Naive B cell (primary cell): ENCODE results near the gene NMNAT3. TPM values are rescaled to one million over a fixed set of nuclear protein-coding genes. Genes with fewer than 3 reads are reported as not detected.
A peak's percentile ranks its signal among the peaks of the same experiment; 100 is the strongest.

Source experiments
- ATAC-seq, 2 donors: fragments of 150-1000 bp; cut with Tn5 transposase; 2 replicates each; pipeline ENCODE4 v1.10.0; 2021; ENCODE audit warnings: low read depth in 2 of 2, mild to moderate bottlenecking in 2 of 2, moderate library complexity in 2 of 2
- DNase-seq: peaks from one replicate; pipeline ENCODE4 v3.0.0; 2022
- H3K27ac Mint-ChIP-seq, 6 donors: one replicate each; pipeline ENCODE4 v1.8.0; 2020 to 2022; ENCODE audit warnings: mild to moderate bottlenecking in 6 of 6, mixed read lengths in 6 of 6, moderate library complexity in 5 of 6, inconsistent platforms in 2 of 6
- H3K27me3 Mint-ChIP-seq, 3 donors: one replicate each; pipeline ENCODE4 v1.8.0; 2021 to 2022; ENCODE audit warnings: mixed read lengths in 3 of 3, mild to moderate bottlenecking in 1 of 3
- H3K36me3 Mint-ChIP-seq, 2 donors: one replicate each; pipeline ENCODE4 v1.8.0; 2020 to 2022; ENCODE audit warnings: mixed read lengths in 2 of 2, inconsistent platforms in 1 of 2, mild to moderate bottlenecking in 1 of 2
- H3K4me1 Mint-ChIP-seq, 3 donors: one replicate each; pipeline ENCODE4 v1.8.0; 2020 to 2022; ENCODE audit warnings: mixed read lengths in 3 of 3, inconsistent platforms in 1 of 3, mild to moderate bottlenecking in 1 of 3, moderate library complexity in 1 of 3
- H3K4me3 Mint-ChIP-seq, 8 donors: one replicate each; pipeline ENCODE4 v1.8.0; 2020 to 2022; ENCODE audit warnings: mild to moderate bottlenecking in 8 of 8, mixed read lengths in 8 of 8, moderate library complexity in 8 of 8, inconsistent platforms in 2 of 8
- H3K9me3 Mint-ChIP-seq, 7 donors: one replicate each; pipeline ENCODE4 v1.8.0; 2020 to 2022; ENCODE audit warnings: mixed read lengths in 7 of 7, mild to moderate bottlenecking in 5 of 7, inconsistent platforms in 2 of 7, moderate library complexity in 1 of 7
- polyA plus RNA-seq, 6 donors: library from polyadenylated mRNA; unstranded; fragments of 300-500 nt; fragmentation: Illumina TruSeq; gene quantifications; one replicate each; pipeline ENCODE4 v1.2.3, GENCODE V29; 2021; ENCODE audit warnings: low read depth in 6 of 6

The NMNAT3 gene
- polyA plus RNA-seq, 6 donors from 2014 or later, result 2.7 to 4.5 (median 3.3) TPM; not detected in 1

DNA sequence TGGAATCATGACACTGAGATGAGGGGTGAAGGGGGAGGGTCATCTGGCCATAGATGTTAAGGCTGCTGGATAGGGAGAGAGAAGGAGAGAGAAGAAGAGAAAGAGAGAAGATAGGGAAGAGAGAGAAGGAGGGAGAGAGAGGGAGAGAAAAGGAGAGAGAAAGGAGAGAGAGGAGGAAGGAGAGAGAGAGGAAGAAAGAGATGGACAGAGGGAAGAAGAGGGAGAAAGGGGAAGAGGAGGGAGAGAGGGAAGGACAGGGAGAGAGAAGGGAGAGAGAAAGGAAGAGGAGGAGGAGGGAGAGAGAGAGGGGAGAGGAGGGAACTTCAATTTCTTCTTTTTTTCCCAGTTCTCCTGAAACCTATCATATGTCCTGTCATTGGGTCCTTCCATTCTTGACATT lies 123.1 kb downstream of the NMNAT3 start:
- DNase-seq, result no peak
- Mint-ChIP-seq H3K4me3 (no peak overlapping the region), H3K27me3 (peaks cover 4 to 20% (median 14%) of the 10 kb centered on the region in 3 donors), H3K9me3 (peaks cover 0 to 2% (median 0%) of the 10 kb centered on the region in 7 donors), H3K4me1 (no peaks in the 10 kb centered on the region), H3K27ac (peak overlapping the region in 1 of 6 donors; percentile 41), H3K36me3 (no peaks in the 10 kb centered on the region)
- ATAC-seq, result no peak

DNA sequence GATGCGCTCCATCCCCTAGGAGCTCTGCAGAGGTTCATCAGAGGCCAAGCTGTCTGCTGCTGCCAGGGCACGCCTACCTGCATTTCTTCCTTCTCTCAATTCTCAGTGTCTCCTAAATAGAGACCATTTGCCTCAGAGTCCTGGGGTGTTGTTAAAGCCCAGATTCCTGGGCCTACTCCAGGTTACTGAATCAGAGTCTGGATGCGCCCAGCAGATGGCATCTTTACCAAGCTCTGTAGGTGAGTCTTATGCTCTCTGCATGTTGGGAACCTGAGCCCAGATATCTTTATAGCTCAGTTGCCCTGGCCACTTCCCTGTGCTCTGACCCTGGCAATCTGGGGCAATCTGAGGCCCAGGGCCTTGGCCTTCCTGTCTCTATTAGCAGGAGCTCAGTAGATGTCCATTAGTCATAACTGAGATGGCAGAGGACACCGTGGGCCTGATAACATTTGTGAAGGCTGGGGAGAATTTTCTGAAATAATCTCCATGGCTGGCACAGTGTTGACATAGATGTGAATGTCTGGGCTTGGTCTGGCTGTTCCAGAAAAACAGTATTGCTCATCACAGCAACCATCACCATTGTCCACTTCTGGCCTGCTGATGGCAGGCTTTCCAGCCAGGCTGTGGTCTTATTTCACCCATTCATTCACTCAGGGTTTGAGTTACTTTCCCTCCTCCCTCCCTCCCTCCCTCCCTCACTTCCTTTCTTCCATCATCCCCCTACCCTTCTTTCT lies 125.0 kb downstream of the NMNAT3 start:
- Mint-ChIP-seq H3K9me3 (peaks cover 0 to 2% (median 0%) of the 10 kb centered on the region in 7 donors), H3K27me3 (peaks cover 4 to 24% (median 14%) of the 10 kb centered on the region in 3 donors), H3K36me3 (no peaks in the 10 kb centered on the region), H3K4me3 (no peak overlapping the region), H3K27ac (no peak overlapping the region), H3K4me1 (no peaks in the 10 kb centered on the region)
- no peak for ATAC-seq
- no peak for DNase-seq

DNA sequence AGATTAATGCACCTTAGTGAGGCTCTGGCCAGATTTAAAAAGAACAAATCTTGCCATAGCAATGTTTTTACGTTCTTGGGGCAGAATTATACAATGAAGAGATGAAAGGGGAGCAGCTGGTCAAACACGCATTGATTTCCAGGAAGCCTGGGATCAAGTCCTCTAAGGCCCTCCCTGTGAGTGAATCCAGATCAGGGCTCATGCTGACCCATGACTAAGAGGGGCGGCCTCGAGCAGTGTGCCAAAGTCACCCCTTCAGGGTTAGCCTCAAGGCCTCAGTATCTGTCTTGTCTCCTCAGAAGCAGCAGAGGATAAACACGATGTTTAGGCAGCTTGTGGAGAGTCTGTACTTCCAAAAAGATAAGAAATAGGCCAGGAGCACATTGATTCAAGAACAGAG lies 129.0 kb downstream of the NMNAT3 start:
- H3K27ac Mint-ChIP-seq, result no peak overlapping the region
- peaks cover 0 to 2% (median 0%) of the 10 kb centered on the region in 7 donors for H3K9me3 Mint-ChIP-seq
- H3K36me3 Mint-ChIP-seq, result no peaks in the 10 kb centered on the region
- ATAC-seq (no peak), DNase-seq (no peak)
- H3K4me3 Mint-ChIP-seq, result no peak overlapping the region
- peaks cover 8 to 21% (median 10%) of the 10 kb centered on the region in 3 donors for H3K27me3 Mint-ChIP-seq
- H3K4me1 Mint-ChIP-seq, result no peaks in the 10 kb centered on the region

DNA sequence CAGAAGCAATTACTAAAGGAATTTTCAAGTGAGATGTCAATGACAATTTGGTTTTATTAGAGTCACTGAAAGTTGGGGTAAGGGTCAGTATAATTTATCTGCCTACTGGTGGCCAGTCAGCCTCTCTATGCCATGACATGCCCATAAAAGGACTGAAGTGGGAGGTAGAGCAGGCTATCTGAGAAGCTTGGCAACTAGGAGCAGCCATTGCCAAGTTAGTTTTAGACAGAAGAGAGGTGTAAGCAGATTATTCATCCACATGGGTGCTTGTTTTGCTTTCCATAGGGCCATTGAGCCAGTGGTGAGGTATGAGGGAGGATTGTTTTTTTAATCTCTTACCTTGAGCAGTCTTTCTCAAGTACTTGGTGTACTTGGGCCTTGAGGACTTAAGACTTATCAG lies 130.1 kb downstream of the NMNAT3 start:
- Mint-ChIP-seq H3K9me3 (peaks cover 0 to 2% (median 0%) of the 10 kb centered on the region in 7 donors), H3K27me3 (peaks cover 10 to 25% (median 13%) of the 10 kb centered on the region in 3 donors), H3K27ac (no peak overlapping the region), H3K4me1 (no peaks in the 10 kb centered on the region), H3K36me3 (no peaks in the 10 kb centered on the region), H3K4me3 (no peak overlapping the region)
- ATAC-seq (no peak), DNase-seq (no peak)

DNA sequence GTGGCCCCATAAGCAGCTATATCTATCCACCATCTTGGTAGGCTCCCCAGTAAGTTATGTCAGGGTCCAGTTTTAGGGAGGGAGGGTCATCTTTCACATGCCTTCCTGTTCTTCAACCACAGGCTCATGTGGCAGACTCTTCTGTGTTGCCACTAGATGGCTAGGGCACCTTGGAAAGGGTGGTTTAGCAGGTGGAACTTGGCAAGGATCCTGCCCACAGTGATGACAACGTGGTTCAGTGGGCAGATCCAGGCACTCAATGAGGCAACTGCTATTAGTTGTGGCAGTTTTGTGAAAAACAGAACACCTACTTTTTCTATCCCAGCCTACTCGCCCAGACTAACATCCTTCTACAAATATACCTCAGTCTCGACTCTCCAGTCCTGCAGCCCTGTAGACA lies 131.0 kb downstream of the NMNAT3 start:
- Mint-ChIP-seq H3K36me3 (peaks cover 0 to 8% of the 10 kb centered on the region in 2 donors), H3K9me3 (peaks cover 0 to 2% (median 0%) of the 10 kb centered on the region in 7 donors), H3K4me3 (no peak overlapping the region), H3K27ac (no peak overlapping the region), H3K27me3 (peaks cover 14 to 28% (median 18%) of the 10 kb centered on the region in 3 donors), H3K4me1 (no peaks in the 10 kb centered on the region)
- DNase-seq (no peak), ATAC-seq (no peak)

DNA sequence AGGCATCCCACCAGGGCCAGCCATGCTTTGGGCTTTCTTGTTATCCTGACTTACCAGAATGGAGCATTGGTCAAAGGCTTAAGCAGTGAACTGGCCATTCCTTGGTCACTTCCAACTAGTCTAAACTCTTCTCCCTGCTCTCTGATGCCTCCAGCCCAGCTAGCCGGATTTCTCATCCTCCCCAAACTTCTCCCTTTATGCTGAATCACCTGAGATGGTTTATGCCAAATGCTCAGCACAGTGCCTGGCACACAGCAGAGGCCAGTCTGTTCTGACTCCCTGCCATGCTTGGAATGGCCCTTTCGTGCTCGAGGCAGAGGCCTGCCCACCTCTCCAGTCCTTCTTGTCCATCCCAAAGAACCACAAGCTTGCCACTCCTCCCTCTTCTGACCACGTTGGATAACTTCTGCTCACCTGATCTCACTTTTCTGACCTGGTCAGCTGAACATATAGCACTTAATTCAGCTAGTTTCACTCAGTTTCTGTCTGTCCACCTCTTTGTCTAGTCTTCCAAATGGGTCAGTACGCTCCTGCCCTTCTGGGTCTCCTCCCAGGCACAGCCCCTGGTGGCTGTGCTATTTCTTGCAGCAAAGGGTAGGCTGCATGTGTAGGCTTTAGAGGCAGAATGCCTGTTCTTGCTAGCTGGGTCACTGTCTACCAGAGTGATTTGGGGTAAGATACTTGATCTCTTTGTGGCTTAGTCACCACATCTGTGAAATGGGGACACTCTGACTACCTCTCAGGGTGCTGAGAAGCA lies 136.1 kb downstream of the NMNAT3 start:
- DNase-seq (no peak), ATAC-seq (no peak)
- Mint-ChIP-seq H3K4me3 (no peak overlapping the region), H3K36me3 (peaks cover 0 to 9% of the 10 kb centered on the region in 2 donors), H3K9me3 (peaks cover 0 to 2% (median 0%) of the 10 kb centered on the region in 7 donors), H3K4me1 (peaks cover 0 to 15% (median 0%) of the 10 kb centered on the region in 3 donors), H3K27me3 (peaks cover 42 to 58% (median 50%) of the 10 kb centered on the region in 3 donors), H3K27ac (no peak overlapping the region)

DNA sequence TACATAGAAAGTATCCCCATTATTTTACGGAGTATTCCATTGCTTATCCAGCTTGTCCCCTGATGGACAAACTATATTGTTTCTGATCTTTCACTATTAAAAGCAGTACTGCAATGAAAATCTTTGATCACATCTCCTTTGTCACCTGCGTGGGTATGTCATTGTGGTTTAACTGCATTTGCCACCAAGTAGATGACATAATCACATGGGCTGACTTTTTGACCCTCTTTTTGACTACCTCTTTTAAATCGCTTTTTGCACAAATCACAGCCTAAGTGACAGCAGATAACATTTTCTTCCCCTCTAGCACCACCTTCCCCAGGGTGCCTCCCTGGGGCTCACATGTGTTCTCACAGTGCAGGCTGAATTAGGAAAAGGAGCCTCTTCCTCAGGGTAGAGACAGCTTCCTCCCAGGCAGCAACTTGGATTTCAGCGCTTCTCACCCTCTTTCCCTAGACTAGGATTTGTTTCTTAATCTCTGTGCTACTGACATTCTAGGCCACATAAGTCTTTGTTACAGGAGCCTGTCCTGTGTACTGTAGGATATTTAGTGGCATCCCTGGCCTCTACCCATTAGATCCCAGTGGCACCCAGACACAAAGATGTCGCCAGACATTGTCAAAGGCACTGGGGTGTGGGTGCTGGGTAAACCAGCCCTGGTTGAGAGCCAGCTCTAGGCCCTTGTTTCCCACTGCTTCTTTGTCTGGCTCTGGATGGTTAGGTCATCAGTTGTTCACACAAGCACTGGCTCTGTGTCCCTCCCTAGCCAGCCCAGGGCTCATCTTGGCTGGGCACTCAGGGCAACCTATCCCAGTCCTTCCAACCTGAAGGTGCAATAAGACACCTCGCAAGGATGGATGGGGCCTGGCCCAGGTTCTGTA lies 136.9 kb downstream of the NMNAT3 start:
- Mint-ChIP-seq H3K4me1 (peaks cover 0 to 15% (median 0%) of the 10 kb centered on the region in 3 donors), H3K27me3 (peaks cover 42 to 62% (median 56%) of the 10 kb centered on the region in 3 donors), H3K36me3 (peaks cover 0 to 9% of the 10 kb centered on the region in 2 donors), H3K9me3 (peaks cover 0 to 2% (median 0%) of the 10 kb centered on the region in 7 donors), H3K4me3 (peak overlapping the region in 1 of 8 donors; percentile 8), H3K27ac (no peak overlapping the region)
- ATAC-seq (no peak), DNase-seq (no peak)

DNA sequence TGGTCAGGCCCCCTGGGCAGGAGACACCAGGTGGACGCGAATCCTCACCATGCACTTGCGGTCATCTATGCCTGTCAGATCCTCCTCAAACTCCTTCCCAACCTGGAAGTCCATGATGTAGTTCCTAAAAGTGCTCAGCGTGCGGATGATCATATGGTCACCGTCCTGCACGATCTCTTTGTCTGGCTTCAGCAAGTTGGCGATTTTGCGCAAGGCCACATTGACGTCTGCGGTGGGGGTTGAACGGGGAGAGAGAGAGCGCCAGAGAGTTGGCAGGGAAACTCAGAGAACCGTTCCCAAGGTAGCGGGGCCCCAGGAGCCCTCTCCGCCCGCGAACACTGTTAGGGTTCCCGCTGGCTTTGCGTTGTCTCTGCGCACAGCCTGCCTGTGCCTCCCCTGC lies 139.0 kb downstream of the NMNAT3 start:
- Mint-ChIP-seq H3K4me3 (peak overlapping the region in 1 of 8 donors; percentile 40), H3K9me3 (no peaks in the 10 kb centered on the region), H3K36me3 (peaks cover 0 to 9% of the 10 kb centered on the region in 2 donors), H3K4me1 (peaks cover 0 to 15% (median 0%) of the 10 kb centered on the region in 3 donors), H3K27me3 (peaks cover 37 to 63% (median 63%) of the 10 kb centered on the region in 3 donors), H3K27ac (no peak overlapping the region)
- ATAC-seq (no peak), DNase-seq (no peak)

DNA sequence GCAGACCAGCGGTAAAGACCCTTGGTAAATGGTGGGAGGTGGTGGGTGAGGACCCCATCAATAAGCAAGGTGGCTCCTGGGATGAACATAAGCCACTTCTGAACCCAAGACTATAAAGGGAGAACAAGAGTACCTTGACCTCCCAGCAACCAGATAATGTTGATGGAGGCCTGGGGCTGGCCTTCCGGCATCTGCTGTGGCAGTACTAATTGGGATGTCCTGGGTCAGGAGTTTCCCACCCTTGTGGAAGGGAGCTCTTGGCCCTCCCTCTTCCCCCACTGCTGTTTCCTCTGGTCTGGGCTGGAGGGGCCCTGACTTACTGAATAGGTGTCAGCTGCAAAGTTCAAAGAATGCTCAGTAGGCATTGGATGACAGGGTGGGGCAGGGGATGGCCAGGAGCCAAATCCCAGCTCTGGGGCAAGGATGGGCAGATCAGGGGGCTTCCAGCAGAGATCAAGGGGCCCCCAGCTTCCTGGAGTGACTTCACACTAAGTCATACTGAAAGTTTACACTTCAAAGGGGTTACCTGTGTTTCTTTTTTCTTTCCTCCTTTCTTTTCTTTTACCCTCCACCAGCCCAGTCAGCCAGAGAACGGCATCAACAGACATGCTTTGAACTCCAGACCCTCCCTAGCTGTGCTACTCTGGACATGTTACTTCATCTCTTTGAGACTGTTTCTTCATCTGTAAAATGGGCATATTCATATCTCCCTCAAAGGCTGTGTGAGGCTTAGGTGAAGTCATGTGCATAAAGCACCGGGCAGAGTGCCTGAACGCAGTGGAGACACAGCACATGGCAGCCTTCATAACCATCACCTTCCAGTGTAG lies 139.8 kb downstream of the NMNAT3 start:
- Mint-ChIP-seq H3K4me3 (peak overlapping the region in 2 of 8 donors; percentile 2 to 50), H3K4me1 (peaks cover 0 to 15% (median 0%) of the 10 kb centered on the region in 3 donors), H3K27ac (no peak overlapping the region), H3K27me3 (peaks cover 37 to 63% (median 62%) of the 10 kb centered on the region in 3 donors), H3K36me3 (peaks cover 0 to 9% of the 10 kb centered on the region in 2 donors), H3K9me3 (no peaks in the 10 kb centered on the region)
- DNase-seq (no peak), ATAC-seq (no peak)

DNA sequence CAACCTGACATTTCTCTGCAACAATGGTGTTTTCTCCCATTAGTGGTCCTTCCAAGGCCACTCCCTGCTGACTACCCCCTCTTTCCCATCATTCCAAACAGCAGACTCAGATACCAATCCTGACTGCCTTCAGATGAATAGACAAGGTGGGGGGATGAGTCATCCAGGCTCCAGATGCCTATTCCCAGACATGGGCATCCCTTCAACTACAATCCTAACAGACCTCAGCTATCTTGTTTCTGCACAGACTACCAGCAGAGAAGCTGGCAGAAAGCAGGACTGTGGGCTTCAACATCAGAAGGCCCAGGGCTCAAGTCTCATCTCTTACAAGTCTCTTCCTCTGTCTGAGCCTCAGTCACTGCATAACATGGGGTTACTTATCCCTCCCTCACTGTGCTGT lies 140.4 kb downstream of the NMNAT3 start:
- no peak overlapping the region for H3K27ac Mint-ChIP-seq
- H3K4me1 Mint-ChIP-seq, result peaks cover 0 to 15% (median 0%) of the 10 kb centered on the region in 3 donors
- no peak overlapping the region for H3K4me3 Mint-ChIP-seq
- ATAC-seq (no peak), DNase-seq (no peak)
- no peaks in the 10 kb centered on the region for H3K9me3 Mint-ChIP-seq
- peaks cover 0 to 7% of the 10 kb centered on the region in 2 donors for H3K36me3 Mint-ChIP-seq
- peaks cover 33 to 56% (median 56%) of the 10 kb centered on the region in 3 donors for H3K27me3 Mint-ChIP-seq

DNA sequence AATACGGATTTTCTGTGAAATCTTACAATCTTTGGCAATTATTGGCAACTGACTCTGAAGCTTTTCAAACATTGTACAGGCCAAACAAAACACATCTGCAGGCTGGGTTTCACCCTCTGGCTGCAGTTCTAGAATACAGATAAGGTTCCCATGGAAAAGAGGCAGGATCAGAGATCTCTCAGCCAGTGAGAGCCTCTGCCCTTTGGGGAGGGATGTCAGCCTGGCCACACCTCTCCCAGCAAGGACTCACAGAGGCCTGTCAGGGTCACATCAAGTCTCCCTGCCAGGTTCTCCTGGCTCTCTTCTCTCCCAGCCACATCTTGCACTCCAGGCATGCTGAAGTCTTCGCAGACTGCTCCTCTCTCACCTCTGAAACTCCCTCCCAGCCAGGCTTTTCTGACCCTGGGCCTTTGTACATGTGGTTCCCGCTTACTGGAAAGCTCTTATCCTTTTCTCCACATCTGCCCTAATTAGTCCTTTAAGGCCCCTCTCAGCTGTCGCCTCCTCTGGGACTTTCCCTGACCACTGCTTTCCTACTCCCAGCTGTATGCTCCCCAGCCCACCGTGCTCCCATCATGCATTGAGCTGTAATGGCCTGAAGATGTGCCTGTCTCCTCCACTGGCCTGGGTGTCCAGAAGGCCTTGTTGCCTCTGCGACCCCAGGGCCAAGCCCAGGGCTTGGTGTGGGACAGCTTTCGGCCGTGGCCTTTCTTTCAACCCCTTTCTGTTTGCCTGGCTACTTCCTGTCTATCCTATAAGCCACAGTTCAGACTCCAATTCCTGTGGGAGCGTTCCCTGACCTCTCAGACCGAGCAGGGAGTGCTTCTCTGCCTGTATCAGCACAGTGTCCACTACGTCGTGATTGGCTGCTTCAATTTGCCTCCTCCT lies 142.5 kb downstream of the NMNAT3 start:
- ATAC-seq (no peak), DNase-seq (no peak)
- Mint-ChIP-seq H3K4me1 (peaks cover 0 to 11% (median 0%) of the 10 kb centered on the region in 3 donors), H3K36me3 (no peaks in the 10 kb centered on the region), H3K4me3 (no peak overlapping the region), H3K27ac (no peak overlapping the region), H3K9me3 (no peaks in the 10 kb centered on the region), H3K27me3 (peaks cover 18 to 37% (median 36%) of the 10 kb centered on the region in 3 donors)

DNA sequence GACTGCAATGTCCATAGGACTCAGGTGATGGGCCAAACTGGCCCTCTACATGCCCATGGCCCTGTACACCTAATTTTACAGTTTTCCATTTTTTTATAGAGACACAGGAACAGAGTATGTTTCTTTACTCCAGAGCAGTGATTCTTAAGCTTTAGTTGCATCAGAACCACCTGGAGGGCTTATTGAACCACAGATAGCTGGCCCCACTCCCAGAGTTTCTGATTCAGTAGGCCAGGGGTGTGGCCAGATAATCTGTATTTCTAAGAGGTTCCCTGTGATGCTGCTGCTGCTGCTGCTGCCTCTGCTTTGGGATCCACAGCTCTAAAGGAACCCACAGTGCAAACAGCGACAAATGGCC lies 143.3 kb downstream of the NMNAT3 start:
- no peak overlapping the region for H3K4me3 Mint-ChIP-seq
- H3K36me3 Mint-ChIP-seq, result no peaks in the 10 kb centered on the region
- DNase-seq (no peak), ATAC-seq (no peak)
- H3K4me1 Mint-ChIP-seq, result peaks cover 0 to 6% (median 0%) of the 10 kb centered on the region in 3 donors
- no peak overlapping the region for H3K27ac Mint-ChIP-seq
- peaks cover 18 to 37% (median 36%) of the 10 kb centered on the region in 3 donors for H3K27me3 Mint-ChIP-seq
- H3K9me3 Mint-ChIP-seq, result no peaks in the 10 kb centered on the region
